H1 (cell line): ENCODE measurements around the gene TUBB1. TPM values are rescaled to one million over a fixed set of nuclear protein-coding genes. Genes with fewer than 3 reads are reported as not detected.

ENCODE experiments used
- CTCF ChIA-PET: fragments of 300-600 bp; sonication (Branson Sonifier 250); formaldehyde crosslinking; loops from one replicate; lab custom pipeline; 2021; ENCODE audit not compliant: partially characterized antibody; lab: Charles Lee
- POLR2A ChIA-PET: fragments of 300-600 bp; sonication (Branson Sonifier 250); formaldehyde crosslinking; loops from one replicate; lab custom pipeline; 2021; ENCODE audit warnings: inconsistent platforms; ENCODE audit not compliant: partially characterized antibody; lab: Charles Lee
- DNase-seq, 2 experiments: peaks; one replicate each; pipeline versions ENCODE4 v3.0.0 to v3.0.0-alpha.2; 2010 to 2022; ENCODE audit warnings: low spot score in 2 of 2, low read depth in 1 of 2, mixed read lengths in 1 of 2
- FAIRE-seq: peaks from 2 replicates; lab custom pipeline; 2011; peaks lifted over from hg19 to GRCh38; lab: Jason Lieb, UNC
- H2AFZ ChIP-seq: 2 replicates; pipeline ENCODE4 v1.8.1; 2012; ENCODE audit warnings: low read length, inconsistent platforms
- H2AK5ac ChIP-seq: 2 replicates; pipeline ENCODE4 v1.6.1; 2013; ENCODE audit warnings: low read depth, low read length
- H2BK120ac ChIP-seq: replicated peaks from 2 replicates; pipeline ENCODE3; 2013; ENCODE audit warnings: low read depth, low read length, inconsistent platforms
- H2BK12ac ChIP-seq: 2 replicates; pipeline ENCODE4 v1.6.1; 2013; ENCODE audit warnings: low read depth, low read length
- H2BK15ac ChIP-seq: 2 replicates; pipeline ENCODE4 v1.6.1; 2013; ENCODE audit warnings: low read length
- H2BK20ac ChIP-seq: 2 replicates; pipeline ENCODE4 v1.6.1; 2013; ENCODE audit warnings: low read length
- H2BK5ac ChIP-seq: 2 replicates; pipeline ENCODE4 v1.6.1; 2013; ENCODE audit warnings: low read depth, low read length
- H3K14ac ChIP-seq: 2 replicates; pipeline ENCODE4 v1.6.1; 2013; ENCODE audit warnings: inconsistent platforms; ENCODE audit not compliant: insufficient read length
- H3K18ac ChIP-seq: 2 replicates; pipeline ENCODE4 v1.6.1; 2013; ENCODE audit warnings: low read length; ENCODE audit errors: extremely low read depth
- H3K23ac ChIP-seq: 2 replicates; pipeline ENCODE4 v1.6.1; 2013; ENCODE audit warnings: inconsistent platforms; ENCODE audit not compliant: insufficient read length
- H3K23me2 ChIP-seq: 2 replicates; pipeline ENCODE4 v1.6.1; 2013; ENCODE audit warnings: low read depth, low read length
- H3K27ac ChIP-seq: 2 replicates; pipeline ENCODE4 v1.6.1; 2011; ENCODE audit warnings: low read depth, low read length, inconsistent platforms
- H3K27me3 ChIP-seq, 4 experiments: replicated peaks in 1 of 4; 1 replicate in 1 of 4; 2 replicates in 3 of 4; pipeline versions ENCODE4 v1.6.1 to v1.8.1; 2011 to 2013; ENCODE audit warnings: low read length in 3 of 4, mild to moderate bottlenecking in 3 of 4, inconsistent platforms in 2 of 4, mixed read lengths in 2 of 4, moderate library complexity in 1 of 4; ENCODE audit not compliant: control insufficient read depth in 3 of 4, insufficient read depth in 3 of 4; ENCODE audit errors: extremely low read depth in 1 of 4
- H3K36me3 ChIP-seq, 4 experiments: 2 replicates each; pipeline versions ENCODE4 v1.6.1 to v1.8.1; 2011 to 2013; ENCODE audit warnings: mild to moderate bottlenecking in 4 of 4, low read length in 3 of 4, moderate library complexity in 2 of 4, control low read depth in 1 of 4, inconsistent platforms in 1 of 4; ENCODE audit not compliant: insufficient read depth in 4 of 4, control insufficient read depth in 2 of 4
- H3K4ac ChIP-seq: replicated peaks from 2 replicates; pipeline ENCODE3; 2013; ENCODE audit warnings: low read length, low read depth, mixed read lengths, inconsistent platforms; ENCODE audit not compliant: insufficient read length
- H3K4me1 ChIP-seq, 4 experiments: replicated peaks in 1 of 4; 1 replicate in 1 of 4; 2 replicates in 3 of 4; pipeline versions ENCODE4 v1.6.1 to v1.8.1; 2011 to 2013; ENCODE audit warnings: low read length in 3 of 4, inconsistent platforms in 2 of 4, mixed read lengths in 1 of 4; ENCODE audit not compliant: insufficient read depth in 4 of 4, control insufficient read depth in 3 of 4
- H3K4me2 ChIP-seq, 2 experiments: 2 replicates each; pipeline versions ENCODE4 v1.6.1 to v1.8.1; 2011 to 2013; ENCODE audit warnings: low read depth in 2 of 2, low read length in 2 of 2, control low read depth in 1 of 2, inconsistent platforms in 1 of 2, mild to moderate bottlenecking in 1 of 2; ENCODE audit not compliant: insufficient read depth in 1 of 2
- H3K4me3 ChIP-seq, 4 experiments: fragments of 200-600, 300-600 bp in 1 of 4; sonication (generic), shearing (Covaris generic), sonication (Bioruptor Twin) in 1 of 4; 2 replicates each; pipeline versions ENCODE4 v1.5.1 to v1.8.1; 2011 to 2016; ENCODE audit warnings: low read length in 4 of 4, low read depth in 3 of 4, control low read depth in 2 of 4, inconsistent platforms in 2 of 4, mild to moderate bottlenecking in 2 of 4, mixed read lengths in 1 of 4, moderate library complexity in 1 of 4; ENCODE audit not compliant: insufficient read depth in 2 of 4; ENCODE audit errors: extremely low read depth in 1 of 4
- H3K56ac ChIP-seq: replicated peaks from 2 replicates; pipeline ENCODE3; 2013; ENCODE audit warnings: low read depth, mild to moderate bottlenecking, mixed read lengths, low read length, inconsistent platforms; ENCODE audit not compliant: insufficient read length
- H3K79me1 ChIP-seq: 2 replicates; pipeline ENCODE4 v1.6.1; 2013; ENCODE audit warnings: low read depth, low read length, control low read depth
- H3K79me2 ChIP-seq, 2 experiments: 2 replicates each; pipeline versions ENCODE4 v1.6.1 to v1.8.1; 2012 to 2013; ENCODE audit warnings: low read length in 2 of 2, mild to moderate bottlenecking in 2 of 2, inconsistent platforms in 1 of 2; ENCODE audit not compliant: insufficient read depth in 2 of 2, control insufficient read depth in 1 of 2
- H3K9ac ChIP-seq, 4 experiments: replicated peaks in 1 of 4; 1 replicate in 1 of 4; 2 replicates in 3 of 4; pipeline versions ENCODE4 v1.6.1 to v1.8.1; 2011 to 2013; ENCODE audit warnings: low read depth in 3 of 4, low read length in 3 of 4, control low read depth in 2 of 4, mild to moderate bottlenecking in 2 of 4, moderate library complexity in 2 of 4, inconsistent platforms in 1 of 4; ENCODE audit errors: extremely low read depth in 1 of 4
- H3K9me3 ChIP-seq, 2 experiments: 2 replicates each; pipeline versions ENCODE4 v1.6.1 to v1.8.1; 2012 to 2013; ENCODE audit warnings: mild to moderate bottlenecking in 2 of 2, moderate library complexity in 2 of 2, control low read depth in 1 of 2, inconsistent platforms in 1 of 2, low read depth in 1 of 2, low read length in 1 of 2, mixed read lengths in 1 of 2; ENCODE audit not compliant: insufficient read depth in 2 of 2
- H4K20me1 ChIP-seq, 2 experiments: replicated peaks in 1 of 2; 2 replicates each; pipeline versions ENCODE3 to v1.8.1; 2011 to 2013; ENCODE audit warnings: inconsistent platforms in 2 of 2, low read length in 2 of 2, mild to moderate bottlenecking in 1 of 2; ENCODE audit not compliant: insufficient read depth in 2 of 2, control insufficient read depth in 1 of 2
- H4K5ac ChIP-seq: 2 replicates; pipeline ENCODE4 v1.6.1; 2013; ENCODE audit warnings: low read length, low read depth, mixed read lengths, inconsistent platforms; ENCODE audit not compliant: insufficient read length
- H4K8ac ChIP-seq: 2 replicates; pipeline ENCODE4 v1.8.0; 2013; ENCODE audit warnings: mild to moderate bottlenecking, moderate library complexity, low read length, inconsistent platforms; ENCODE audit not compliant: insufficient read depth; ENCODE audit errors: extremely low read depth
- H4K91ac ChIP-seq: replicated peaks from 2 replicates; pipeline ENCODE3; 2013; ENCODE audit warnings: low read length, mixed read lengths, inconsistent platforms; ENCODE audit not compliant: insufficient read length
- BRCA1 ChIP-seq: IDR thresholded peaks from 2 replicates; pipeline ENCODE4 v1.6.1; 2012; ENCODE audit warnings: low read depth, low read length, improper control_type of control experiment
- CBX8 ChIP-seq: fragments of 300-800, 300-1000 bp; sonication (generic); IDR thresholded peaks from 2 replicates; pipeline ENCODE4 v1.7.1; 2016; ENCODE audit warnings: low read depth, low read length, borderline replicate concordance
- E2F6 ChIP-seq: IDR thresholded peaks from 2 replicates; pipeline ENCODE4 v1.6.1; 2012; ENCODE audit warnings: inconsistent platforms
- GTF2F1 ChIP-seq: IDR thresholded peaks from 2 replicates; pipeline ENCODE4 v1.6.1; 2012; ENCODE audit warnings: low read depth, low read length, improper control_type of control experiment, borderline replicate concordance
- KDM4A ChIP-seq: IDR thresholded peaks from one replicate; pipeline ENCODE4 v1.7.1; 2012; ENCODE audit warnings: low read depth, mild to moderate bottlenecking, moderate library complexity, low read length, inconsistent platforms; ENCODE audit not compliant: severe bottlenecking
- MAX ChIP-seq: IDR thresholded peaks from 2 replicates; pipeline ENCODE4 v1.6.1; 2012; ENCODE audit warnings: inconsistent platforms
- NRF1 ChIP-seq: IDR thresholded peaks from 2 replicates; pipeline ENCODE4 v1.6.1; 2011; ENCODE audit warnings: mild to moderate bottlenecking, low read depth, low read length, improper control_type of control experiment
- POLR2AphosphoS5 ChIP-seq: IDR thresholded peaks from 2 replicates; pipeline ENCODE4 v1.6.1; 2011; ENCODE audit warnings: low read depth, low read length
- RBBP5 ChIP-seq: IDR thresholded peaks from 2 replicates; pipeline ENCODE4 v1.7.1; 2012; ENCODE audit warnings: low read depth, mild to moderate bottlenecking, inconsistent platforms, low read length, moderate library complexity, borderline replicate concordance
- RXRA ChIP-seq: IDR thresholded peaks from 2 replicates; pipeline ENCODE4 v1.6.1; 2011; ENCODE audit warnings: low read depth, mild to moderate bottlenecking, low read length, moderate library complexity; ENCODE audit not compliant: insufficient read depth
- WGBS, 2 experiments: shearing (Covaris generic) in 1 of 2; methylation state at CpG; one replicate each; pipeline versions ENCODE4 v1.1.6 to v1.1.7; 2013 to 2015; ENCODE audit warnings: low lambda C conversion rate in 2 of 2, mixed read lengths in 2 of 2, inconsistent platforms in 1 of 2, low coverage in 1 of 2, missing lambda C conversion rate in 1 of 2; ENCODE audit not compliant: insufficient replicate concordance in 2 of 2, insufficient coverage in 1 of 2, insufficient read length in 1 of 2; ENCODE audit errors: extremely low coverage in 1 of 2, missing lambda C conversion rate in 1 of 2; 5-methylcytosine and 5-hydroxymethylcytosine counted together
- polyA plus RNA-seq, 7 experiments: library from polyadenylated mRNA; depleted of rRNA in 3 of 7; stranded (reverse) in 5 of 7; unstranded in 2 of 7; fragments of >200 nt in 5 of 7; fragments of 200-250 nt in 2 of 7; gene quantifications; 1 replicate in 5 of 7; 2 replicates in 1 of 7; 4 replicates in 1 of 7; pipeline versions ENCODE4 v1.2.1 to v1.2.3, GENCODE V29; 2011 to 2013; ENCODE audit warnings: missing spikeins in 2 of 7, mixed read lengths in 2 of 7
- total RNA-seq: library from RNA; stranded (reverse); fragmentation: NEBNext Ultra II Directional; extraction: Animal tissue kit (Norgen Biotek cat#: 25700); gene quantifications from 2 replicates; pipeline ENCODE4 v1.2.1, GENCODE V29; 2021
- TF ChIP-seq, protein P1 (sequence below): IDR thresholded peaks from 2 replicates; pipeline ENCODE4 v1.6.1; 2011; ENCODE audit warnings: low read depth, mild to moderate bottlenecking, low read length; ENCODE audit not compliant: insufficient read depth

TUBB1 gene
- total and polyA plus RNA-seq, 2 of the 8 experiments (the other 6 are each of a cell fraction or from before 2014, with no cell fraction given) = not detected

DNA sequence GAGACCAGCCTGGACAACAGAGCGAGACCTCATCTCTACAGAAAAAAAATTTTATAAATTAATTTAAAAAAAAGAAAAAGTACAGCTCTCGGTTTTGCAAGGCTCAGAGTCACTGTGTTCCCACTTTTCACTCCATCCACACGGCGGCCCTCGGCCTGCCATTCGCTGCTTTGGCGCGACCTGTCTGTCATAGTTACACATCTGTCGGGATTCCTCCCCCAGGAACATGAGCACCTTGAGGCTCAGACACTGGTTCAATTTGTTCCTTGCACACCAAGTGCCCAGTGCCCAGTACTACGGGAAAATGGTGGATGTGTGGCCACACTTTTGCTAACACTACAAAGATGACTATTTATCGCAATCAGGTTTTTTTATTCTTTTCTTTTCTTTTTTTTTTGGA is 20.6 kb upstream of the TUBB1 start:
- WGBS, 2 experiments = 85% methylated on average over 11 of the region's 11 CpGs; no CpG with 5 or more reads in 1 of the 2 experiments
- H3K79me1 ChIP-seq = no peaks in the 10 kb centered on the region
- H3K56ac ChIP-seq = no peak overlapping the region
- no peak overlapping the region for H2BK12ac ChIP-seq
- H2BK20ac ChIP-seq = no peak overlapping the region
- DNase-seq = no peak
- no peak overlapping the region for H4K8ac ChIP-seq
- H2AK5ac ChIP-seq = no peak overlapping the region
- H3K14ac ChIP-seq = no peak overlapping the region
- H3K9me3 ChIP-seq = no peaks in the 10 kb centered on the region
- H3K4me2 ChIP-seq = no peak overlapping the region
- H3K9ac ChIP-seq = no peak overlapping the region
- H2AFZ ChIP-seq = no peak overlapping the region
- ChIA-PET POLR2A (interaction anchor here (1.0 to 1.7 kb wide), 2 partner anchors 10 to 14 kb away, joined by 3 to 4 read pairs; no protein-coding TSS in a partner anchor), CTCF (interaction anchor here (1.0 to 1.4 kb wide), 3 partner anchors 11 to 348 kb away, joined by 3 to 4 read pairs (median 3); partner anchors contain the start of gene STX16)
- H2BK15ac ChIP-seq = no peak overlapping the region
- no peak overlapping the region for H4K91ac ChIP-seq
- H3K27ac ChIP-seq = no peak overlapping the region
- H3K23ac ChIP-seq = no peak overlapping the region
- H2BK120ac ChIP-seq = no peak overlapping the region
- no peak for TF ChIP-seq KDM4A
- no peak for TF ChIP-seq NRF1
- no peak for TF ChIP-seq RXRA
- no peak for TF ChIP-seq E2F6
- no peak for TF ChIP-seq MAX
- TF ChIP-seq BRCA1 = no peak
- no peak for TF ChIP-seq CBX8
- no peak for TF ChIP-seq RBBP5
- no peak for TF ChIP-seq POLR2AphosphoS5
- TF ChIP-seq, protein P1, sequence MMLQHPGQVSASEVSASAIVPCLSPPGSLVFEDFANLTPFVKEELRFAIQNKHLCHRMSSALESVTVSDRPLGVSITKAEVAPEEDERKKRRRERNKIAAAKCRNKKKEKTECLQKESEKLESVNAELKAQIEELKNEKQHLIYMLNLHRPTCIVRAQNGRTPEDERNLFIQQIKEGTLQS = no peak
- TF ChIP-seq GTF2F1 = no peak
- TF ChIP-seq, all 59 proteins: peak for 0
- H3K4ac ChIP-seq = no peak overlapping the region
- peaks cover 5 to 28% (median 16%) of the 10 kb centered on the region in 4 experiments; a peak in 7 of 8 replicates for H3K36me3 ChIP-seq
- H3K4me1 ChIP-seq = no peaks in the 10 kb centered on the region; a peak in 1 of 7 replicates
- no peak overlapping the region for H3K18ac ChIP-seq
- H4K5ac ChIP-seq = no peak overlapping the region
- no peaks in the 10 kb centered on the region for H3K27me3 ChIP-seq
- no peaks in the 10 kb centered on the region for H3K23me2 ChIP-seq
- H2BK5ac ChIP-seq = no peak overlapping the region
- no peak for FAIRE-seq
- H3K79me2 ChIP-seq = no peaks in the 10 kb centered on the region
- no peak overlapping the region for H3K4me3 ChIP-seq
- H4K20me1 ChIP-seq = peaks cover 0 to 6% of the 10 kb centered on the region in 2 experiments
